HepG2 (cell line): ENCODE results near the gene IP6K3. TPM values are rescaled to one million over a fixed set of nuclear protein-coding genes. Genes with fewer than 3 reads are reported as not detected.
A peak's percentile ranks its signal among the peaks of the same experiment; 100 is the strongest.

Experiments
- ARID3A ChIP-seq: IDR thresholded peaks from 2 replicates; pipeline ENCODE4 v1.6.1; 2012; ENCODE audit warnings: low read depth, low read length, improper control_type of control experiment
- ATF1 ChIP-seq: IDR thresholded peaks from 2 replicates; pipeline ENCODE4 v1.6.1; 2016; ENCODE audit warnings: mild to moderate bottlenecking, control low read depth
- CREM ChIP-seq, 2 experiments: sonication (generic) in 1 of 2; formaldehyde crosslinking in 1 of 2; IDR thresholded peaks; 2 replicates each; pipeline versions ENCODE4 v1.4.0 to v1.6.1; 2016 to 2020; ENCODE audit warnings: antibody characterized with exemption in 1 of 2, mild to moderate bottlenecking in 1 of 2, missing genetic modification reagents in 1 of 2
- FOXO1 ChIP-seq: sonication (generic); formaldehyde crosslinking; IDR thresholded peaks from 2 replicates; pipeline ENCODE4 v1.4.0; 2020; ENCODE audit warnings: missing genetic modification reagents
- GMEB1 ChIP-seq: sonication (generic); formaldehyde crosslinking; IDR thresholded peaks from 2 replicates; pipeline ENCODE4 v1.5.1; 2020; ENCODE audit warnings: missing genetic modification reagents, mild to moderate bottlenecking, borderline replicate concordance
- HOMEZ ChIP-seq: IDR thresholded peaks from 2 replicates; pipeline ENCODE4 v1.6.1; 2016; ENCODE audit warnings: low read depth
- MTF1 ChIP-seq: sonication (generic); formaldehyde crosslinking; IDR thresholded peaks from 2 replicates; pipeline ENCODE4 v1.5.0; 2020; ENCODE audit warnings: missing genetic modification reagents
- MTF2 ChIP-seq: sonication (generic); formaldehyde crosslinking; IDR thresholded peaks from 2 replicates; pipeline ENCODE4 v1.5.0; 2020; ENCODE audit warnings: missing genetic modification reagents, borderline replicate concordance
- NCOR1 ChIP-seq: fragments of 200-600 bp; sonication (generic); IDR thresholded peaks from 2 replicates; pipeline ENCODE4 v1.7.0; 2017; ENCODE audit warnings: antibody characterized with exemption, low read length, borderline replicate concordance
- RXRA ChIP-seq: sonication (generic); formaldehyde crosslinking; IDR thresholded peaks from 2 replicates; pipeline ENCODE4 v1.5.1; 2020; ENCODE audit warnings: missing genetic modification reagents
- SAP130 ChIP-seq: IDR thresholded peaks from 2 replicates; pipeline ENCODE4 v1.6.1; 2016; ENCODE audit warnings: low read depth
- SNAPC5 ChIP-seq: sonication (generic); formaldehyde crosslinking; IDR thresholded peaks from 2 replicates; pipeline ENCODE4 v1.8.1; 2023; ENCODE audit warnings: mild to moderate bottlenecking, missing genetic modification reagents, borderline replicate concordance
- SOX13 ChIP-seq, 3 experiments: fragments of 450-650 bp in 1 of 3; sonication (generic) in 1 of 3; formaldehyde crosslinking in 1 of 3; IDR thresholded peaks in 2 of 3; conservative IDR thresholded peaks in 1 of 3; 2 replicates each; pipeline versions ENCODE4 v1.5.0 to v1.6.1; 2016 to 2020; ENCODE audit warnings: antibody characterized with exemption in 1 of 3, mild to moderate bottlenecking in 1 of 3, missing compliant biosample characterization in 1 of 3, missing genetic modification reagents in 1 of 3, moderate library complexity in 1 of 3
- ZFYVE20 ChIP-seq: sonication (generic); formaldehyde crosslinking; IDR thresholded peaks from 2 replicates; pipeline ENCODE4 v1.8.0; 2023; ENCODE audit warnings: low read depth, mild to moderate bottlenecking, moderate library complexity, missing genetic modification reagents, borderline replicate concordance
- ZIK1 ChIP-seq: sonication (generic); formaldehyde crosslinking; IDR thresholded peaks from 2 replicates; pipeline ENCODE4 v1.5.0; 2020; ENCODE audit warnings: mild to moderate bottlenecking, low read depth, missing genetic modification reagents, borderline replicate concordance
- ZKSCAN8 ChIP-seq: IDR thresholded peaks from 2 replicates; pipeline ENCODE4 v1.6.1; 2016; ENCODE audit warnings: borderline replicate concordance, missing genetic modification reagents, missing compliant biosample characterization
- ZNF33B ChIP-seq: sonication (generic); formaldehyde crosslinking; IDR thresholded peaks from 2 replicates; pipeline ENCODE4 v1.5.1; 2020; ENCODE audit warnings: mild to moderate bottlenecking, missing genetic modification reagents
- ZNF775 ChIP-seq: sonication (generic); formaldehyde crosslinking; IDR thresholded peaks from 2 replicates; pipeline ENCODE4 v1.4.0; 2020; ENCODE audit warnings: missing genetic modification reagents, mild to moderate bottlenecking, moderate library complexity, borderline replicate concordance
- ZNF800 ChIP-seq: sonication (generic); formaldehyde crosslinking; IDR thresholded peaks from 2 replicates; pipeline ENCODE4 v1.4.0; 2020; ENCODE audit warnings: missing genetic modification reagents
- polyA plus RNA-seq, 8 experiments: library from polyadenylated mRNA; depleted of rRNA in 3 of 8; stranded (reverse) in 7 of 8; unstranded in 1 of 8; fragments of >200 nt; fragmentation: Illumina TruSeq in 4 of 8; extraction: Trizol in 4 of 8; gene quantifications; 2 replicates each; pipeline versions ENCODE4 v1.2.1 to v1.2.3, GENCODE V29; 2011 to 2016; ENCODE audit warnings: low read depth in 4 of 8, missing spikeins in 1 of 8, mixed read lengths in 1 of 8; ENCODE audit not compliant: insufficient read depth in 1 of 8
- total RNA-seq, 5 experiments: library from RNA; depleted of rRNA; stranded (reverse); fragments of >200 nt; fragmentation: Illumina TruSeq; extraction: Trizol; gene quantifications; 2 replicates each; pipeline ENCODE4 v1.2.3, GENCODE V29; 2016; ENCODE audit warnings: low read depth in 1 of 5

Gene IP6K3
- total and polyA plus RNA-seq, 2 of the 13 experiments (the other 11 are each of a cell fraction or from before 2014, with no cell fraction given) = 0.11 to 0.18 TPM

GRCh38 chr6:33761922-33762629 lies 15.4 kb upstream of the IP6K3 start (continued):
- TF ChIP-seq ZNF800 (CRISPR knock-in tag) = peak; percentile 77; the same call in 1 of the 2 replicates
- no peak for TF ChIP-seq MTF1 (CRISPR knock-in tag)
- TF ChIP-seq SOX13 (IDR thresholded peaks at IDR 0.05) = peak; percentile 57; the same call in 1 of the 2 replicates
- peak in 1 of 2 experiments; percentile 62; a peak in 2 of 4 replicates for TF ChIP-seq SOX13 (CRISPR knock-in tag; conservative IDR thresholded peaks at IDR 0.05 in 1 of 2, IDR thresholded peaks at IDR 0.05 in 1 of 2)
- TF ChIP-seq ARID3A = no peak; the same call in 1 of the 2 replicates
- TF ChIP-seq MTF2 = peak; percentile 63; the same call in 1 of the 2 replicates
- TF ChIP-seq GMEB1 (CRISPR knock-in tag) = peak; percentile 65; the same call in 1 of the 2 replicates
- peak; percentile 92 for TF ChIP-seq SAP130 (CRISPR knock-in tag)
- no peak for TF ChIP-seq ATF1 (CRISPR knock-in tag)
- peak; percentile 100 for TF ChIP-seq RXRA (CRISPR knock-in tag)
- peak; percentile 25; the same call in 1 of the 2 replicates for TF ChIP-seq HOMEZ (CRISPR knock-in tag)
- TF ChIP-seq ZFYVE20 = no peak
- TF ChIP-seq ZNF33B (CRISPR knock-in tag) = peak; percentile 91; the same call in 1 of the 2 replicates
- no peak for TF ChIP-seq ZNF775
- peak; percentile 44; the same call in 1 of the 2 replicates for TF ChIP-seq CREM (IDR thresholded peaks at IDR 0.05)
- no peak for TF ChIP-seq CREM (CRISPR knock-in tag; IDR thresholded peaks at IDR 0.05)
- TF ChIP-seq NCOR1 = no peak; the same call in 1 of the 2 replicates
- TF ChIP-seq ZIK1 (CRISPR knock-in tag) = peak; percentile 79; the same call in 1 of the 2 replicates
- TF ChIP-seq FOXO1 (CRISPR knock-in tag) = peak; percentile 68
- no peak for TF ChIP-seq SNAPC5 (CRISPR knock-in tag)
- TF ChIP-seq ZKSCAN8 (CRISPR knock-in tag) = peak; percentile 79; the same call in 1 of the 2 replicates
